Fibroblast of the aortic adventitia (primary cell): ENCODE measurements around the gene ADPRM. TPM values are rescaled to one million over a fixed set of nuclear protein-coding genes. Genes with fewer than 3 reads are reported as not detected.
"Not testable (repeated sequence)": the region's sequence is repeated elsewhere in the genome, so short reads cannot be mapped to it uniquely, and the experiment has no call there.

Source experiments
- DNase-seq: peaks from one replicate; pipeline ENCODE4 v3.0.0-alpha.2; 2010; ENCODE audit warnings: low read depth
- H3K4me3 ChIP-seq: 2 replicates; pipeline ENCODE4 v1.5.1; 2011; ENCODE audit warnings: low read depth, mild to moderate bottlenecking, control low read depth, low read length, moderate library complexity
- total RNA-seq: library from RNA; depleted of rRNA; stranded (reverse); fragments of >200 nt; gene quantifications from 2 replicates; pipeline ENCODE4 v1.2.3, GENCODE V29; 2012; ENCODE audit warnings: low replicate concordance
- TF ChIP-seq, protein P1 (sequence below): IDR thresholded peaks from 2 replicates; pipeline ENCODE4 v1.5.1; 2011; ENCODE audit warnings: mild to moderate bottlenecking, low read length, control low read depth, inconsistent platforms; ENCODE audit not compliant: insufficient read depth

Gene ADPRM
- total RNA-seq, 1 donor, result 18.3 TPM

DNA sequence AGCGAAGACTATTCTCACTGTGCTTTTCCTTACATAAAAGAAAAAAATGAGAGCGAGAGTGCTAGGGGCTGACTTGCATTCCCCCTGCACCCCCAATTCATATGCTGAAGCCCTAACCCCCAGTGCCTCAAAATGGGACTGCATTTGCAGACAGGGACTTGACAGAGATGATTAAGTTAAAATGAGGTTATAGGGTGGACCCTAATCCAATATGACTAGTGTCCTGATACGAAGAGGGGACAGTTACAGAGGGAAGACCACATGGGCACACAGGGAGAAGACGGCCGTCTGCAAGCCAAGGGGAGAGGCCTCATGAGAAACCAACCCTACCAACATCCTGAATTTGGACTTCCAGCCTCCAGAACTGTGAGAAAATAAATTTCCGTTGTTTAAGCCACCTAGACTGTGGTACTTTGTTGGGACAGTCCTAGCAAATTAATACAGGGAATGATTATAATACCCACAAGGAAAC, 34.0 kb downstream of the ADPRM start:
- no peak overlapping the region for H3K4me3 ChIP-seq
- TF ChIP-seq, protein P1, sequence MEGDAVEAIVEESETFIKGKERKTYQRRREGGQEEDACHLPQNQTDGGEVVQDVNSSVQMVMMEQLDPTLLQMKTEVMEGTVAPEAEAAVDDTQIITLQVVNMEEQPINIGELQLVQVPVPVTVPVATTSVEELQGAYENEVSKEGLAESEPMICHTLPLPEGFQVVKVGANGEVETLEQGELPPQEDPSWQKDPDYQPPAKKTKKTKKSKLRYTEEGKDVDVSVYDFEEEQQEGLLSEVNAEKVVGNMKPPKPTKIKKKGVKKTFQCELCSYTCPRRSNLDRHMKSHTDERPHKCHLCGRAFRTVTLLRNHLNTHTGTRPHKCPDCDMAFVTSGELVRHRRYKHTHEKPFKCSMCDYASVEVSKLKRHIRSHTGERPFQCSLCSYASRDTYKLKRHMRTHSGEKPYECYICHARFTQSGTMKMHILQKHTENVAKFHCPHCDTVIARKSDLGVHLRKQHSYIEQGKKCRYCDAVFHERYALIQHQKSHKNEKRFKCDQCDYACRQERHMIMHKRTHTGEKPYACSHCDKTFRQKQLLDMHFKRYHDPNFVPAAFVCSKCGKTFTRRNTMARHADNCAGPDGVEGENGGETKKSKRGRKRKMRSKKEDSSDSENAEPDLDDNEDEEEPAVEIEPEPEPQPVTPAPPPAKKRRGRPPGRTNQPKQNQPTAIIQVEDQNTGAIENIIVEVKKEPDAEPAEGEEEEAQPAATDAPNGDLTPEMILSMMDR, result no peak
- DNase-seq, result no peak

GRCh38 chr17:10732121-10732520, 34.7 kb downstream of the ADPRM start:
- DNase-seq, H3K4me3 ChIP-seq: not testable (repeated sequence)

- no peak for DNase-seq
- no peak overlapping the region for H3K4me3 ChIP-seq
- TF ChIP-seq, protein P1, result no peak
Observed at GRCh38 chr17:10733666-10734065, 36.3 kb downstream of the ADPRM start.

- DNase-seq, result no peak
- TF ChIP-seq, protein P1, result no peak
- no peak overlapping the region for H3K4me3 ChIP-seq
Observed at GRCh38 chr17:10735251-10735650, 37.9 kb downstream of the ADPRM start.

DNA sequence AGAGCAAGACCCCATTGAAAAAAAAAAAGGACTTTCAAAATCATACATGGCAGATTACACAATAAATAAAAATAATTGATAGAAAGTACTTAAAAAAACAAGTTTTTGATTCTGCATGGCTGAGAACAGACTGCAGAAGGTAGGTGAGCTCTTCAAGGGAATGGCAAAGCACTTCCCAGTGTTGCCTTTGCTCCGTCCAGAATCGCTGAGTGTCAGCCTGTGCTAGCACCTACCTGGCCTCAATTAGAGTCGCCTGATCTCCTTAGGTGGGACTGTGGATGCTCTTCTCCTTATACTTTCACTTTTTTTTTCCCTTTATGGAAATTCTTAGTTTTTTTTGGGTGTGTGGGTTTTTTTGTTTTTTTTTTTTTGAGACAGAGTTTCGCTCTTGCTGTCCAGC, 38.4 kb downstream of the ADPRM start:
- TF ChIP-seq, protein P1, result no peak
- H3K4me3 ChIP-seq, result no peak overlapping the region
- no peak for DNase-seq

GRCh38 chr17:10737168-10737622, 39.8 kb downstream of the ADPRM start:
- TF ChIP-seq, protein P1, result peak; percentile 86
- peak; percentile 73 for DNase-seq
- no peak overlapping the region for H3K4me3 ChIP-seq

- H3K4me3 ChIP-seq, result no peak overlapping the region
- no peak for DNase-seq
- TF ChIP-seq, protein P1, result no peak
Observed at GRCh38 chr17:10737736-10738135, 40.3 kb downstream of the ADPRM start.
